ENCODE results near the gene SH3BP5.

Gene SH3BP5

DNA sequence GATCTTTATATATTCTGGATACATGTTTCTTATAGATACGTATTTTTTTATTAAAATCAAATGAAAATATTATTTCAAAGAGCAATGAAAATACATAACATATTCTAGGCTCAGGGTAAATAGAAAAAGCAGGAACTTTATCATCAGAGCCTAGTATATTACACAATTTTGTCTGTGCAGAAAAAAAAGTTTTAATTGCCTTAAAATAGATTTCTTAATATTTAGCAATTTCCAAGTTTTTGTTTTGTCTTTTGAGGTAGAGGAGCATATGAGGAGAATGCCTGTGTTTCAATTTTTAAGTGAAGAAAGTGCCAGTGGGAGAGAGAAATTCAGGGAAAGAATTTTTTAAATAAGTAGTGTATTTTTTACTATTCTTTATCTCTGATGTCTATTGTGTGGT lies 115.9 kb downstream of the SH3BP5 start:
- TF ChIP-seq EGR1 (IDR thresholded peaks at IDR 0.05) (no peak), FOXM1 (IDR thresholded peaks at IDR 0.05; ENCODE audit: borderline replicate concordance, low read depth) (no peak), ZBTB7A (IDR thresholded peaks at IDR 0.05; ENCODE audit: low read depth) (no peak)

DNA sequence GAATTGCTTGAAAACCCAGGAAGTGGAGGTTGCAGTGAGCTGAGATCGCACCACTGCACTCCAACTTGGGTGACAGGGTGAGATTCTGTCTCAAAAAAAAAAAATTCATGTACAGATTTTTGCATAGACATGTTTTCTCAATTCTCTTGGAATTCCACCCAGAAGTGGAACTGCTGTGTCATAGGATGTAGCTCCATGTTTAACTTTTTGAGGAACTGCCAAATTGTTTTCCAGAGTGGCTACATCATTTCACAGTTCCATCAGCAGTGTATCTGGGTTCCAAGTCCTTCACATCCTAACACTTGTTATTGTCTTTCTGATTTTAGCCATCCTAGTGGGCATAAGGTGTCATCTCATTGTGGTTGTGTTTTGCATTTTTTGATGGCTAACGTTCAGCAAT lies 116.4 kb downstream of the SH3BP5 start:
- TF ChIP-seq TEAD4 (IDR thresholded peaks at IDR 0.05) (no peak), TCF12 (IDR thresholded peaks at IDR 0.05; ENCODE audit: low read depth) (no peak), CREB1 (IDR thresholded peaks at IDR 0.05; ENCODE audit: low read depth) (no peak)
- TF ChIP-seq, protein P1, sequence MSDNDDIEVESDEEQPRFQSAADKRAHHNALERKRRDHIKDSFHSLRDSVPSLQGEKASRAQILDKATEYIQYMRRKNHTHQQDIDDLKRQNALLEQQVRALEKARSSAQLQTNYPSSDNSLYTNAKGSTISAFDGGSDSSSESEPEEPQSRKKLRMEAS (IDR thresholded peaks at IDR 0.05), result no peak

DNA sequence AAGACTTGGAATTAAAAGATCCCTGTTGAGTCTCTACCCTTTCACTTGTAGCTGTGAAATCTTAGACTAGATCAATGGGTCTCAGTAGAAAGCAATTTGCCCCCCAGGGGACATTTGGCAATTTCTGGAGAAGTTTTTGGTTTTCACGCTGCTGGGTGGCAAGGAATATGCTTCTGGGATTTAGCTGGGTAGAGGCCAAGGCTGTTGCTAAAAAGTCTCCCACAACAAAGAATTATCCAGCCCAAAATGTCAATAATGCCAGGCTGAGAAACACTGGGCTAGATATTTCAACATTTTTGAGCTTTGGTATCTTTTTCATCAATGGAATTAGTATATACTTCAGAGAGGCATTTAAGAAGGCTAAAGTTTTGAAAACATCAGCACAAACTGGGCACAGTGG lies 117.6 kb downstream of the SH3BP5 start:
- TF ChIP-seq TCF12 (IDR thresholded peaks at IDR 0.05; ENCODE audit: low read depth), result no peak
- TF ChIP-seq, protein P2, sequence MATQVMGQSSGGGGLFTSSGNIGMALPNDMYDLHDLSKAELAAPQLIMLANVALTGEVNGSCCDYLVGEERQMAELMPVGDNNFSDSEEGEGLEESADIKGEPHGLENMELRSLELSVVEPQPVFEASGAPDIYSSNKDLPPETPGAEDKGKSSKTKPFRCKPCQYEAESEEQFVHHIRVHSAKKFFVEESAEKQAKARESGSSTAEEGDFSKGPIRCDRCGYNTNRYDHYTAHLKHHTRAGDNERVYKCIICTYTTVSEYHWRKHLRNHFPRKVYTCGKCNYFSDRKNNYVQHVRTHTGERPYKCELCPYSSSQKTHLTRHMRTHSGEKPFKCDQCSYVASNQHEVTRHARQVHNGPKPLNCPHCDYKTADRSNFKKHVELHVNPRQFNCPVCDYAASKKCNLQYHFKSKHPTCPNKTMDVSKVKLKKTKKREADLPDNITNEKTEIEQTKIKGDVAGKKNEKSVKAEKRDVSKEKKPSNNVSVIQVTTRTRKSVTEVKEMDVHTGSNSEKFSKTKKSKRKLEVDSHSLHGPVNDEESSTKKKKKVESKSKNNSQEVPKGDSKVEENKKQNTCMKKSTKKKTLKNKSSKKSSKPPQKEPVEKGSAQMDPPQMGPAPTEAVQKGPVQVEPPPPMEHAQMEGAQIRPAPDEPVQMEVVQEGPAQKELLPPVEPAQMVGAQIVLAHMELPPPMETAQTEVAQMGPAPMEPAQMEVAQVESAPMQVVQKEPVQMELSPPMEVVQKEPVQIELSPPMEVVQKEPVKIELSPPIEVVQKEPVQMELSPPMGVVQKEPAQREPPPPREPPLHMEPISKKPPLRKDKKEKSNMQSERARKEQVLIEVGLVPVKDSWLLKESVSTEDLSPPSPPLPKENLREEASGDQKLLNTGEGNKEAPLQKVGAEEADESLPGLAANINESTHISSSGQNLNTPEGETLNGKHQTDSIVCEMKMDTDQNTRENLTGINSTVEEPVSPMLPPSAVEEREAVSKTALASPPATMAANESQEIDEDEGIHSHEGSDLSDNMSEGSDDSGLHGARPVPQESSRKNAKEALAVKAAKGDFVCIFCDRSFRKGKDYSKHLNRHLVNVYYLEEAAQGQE (IDR thresholded peaks at IDR 0.05; ENCODE audit: low read depth), result no peak

DNA sequence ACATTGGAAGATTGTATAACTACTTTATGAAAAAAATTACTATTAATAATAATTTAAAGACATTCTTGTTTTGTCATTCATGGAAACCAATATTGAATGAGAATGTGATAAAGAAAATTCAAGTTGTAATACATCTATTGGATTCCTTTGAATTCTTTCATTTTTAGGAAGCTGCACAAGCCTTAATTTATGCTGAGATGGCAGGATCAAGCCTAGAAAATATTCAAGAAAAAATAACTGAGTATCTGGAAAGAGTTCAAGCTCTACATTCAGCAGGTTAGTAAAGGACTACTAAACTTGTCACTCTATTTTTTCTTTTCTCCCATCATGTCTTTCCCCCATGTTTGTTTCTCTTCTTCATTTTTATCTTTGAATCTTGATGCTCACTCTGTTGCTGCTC lies 120.4 kb downstream of the SH3BP5 start:
- no peak for TF ChIP-seq TEAD4 (IDR thresholded peaks at IDR 0.05)
- no peak for TF ChIP-seq RAD21 (IDR thresholded peaks at IDR 0.05; ENCODE audit: low read depth)
- TF ChIP-seq TAF1 (IDR thresholded peaks at IDR 0.05; ENCODE audit: low read depth), result no peak
- no peak for TF ChIP-seq ZBTB7A (IDR thresholded peaks at IDR 0.05; ENCODE audit: low read depth)
- no peak for TF ChIP-seq CEBPB (IDR thresholded peaks at IDR 0.05)
- no peak for TF ChIP-seq NFIC (IDR thresholded peaks at IDR 0.05)
- TF ChIP-seq, protein P2 (IDR thresholded peaks at IDR 0.05; ENCODE audit: low read depth), result no peak
- TF ChIP-seq, protein P1 (IDR thresholded peaks at IDR 0.05), result no peak
- TF ChIP-seq TCF12 (IDR thresholded peaks at IDR 0.05; ENCODE audit: low read depth), result no peak
- no peak for TF ChIP-seq FOXM1 (IDR thresholded peaks at IDR 0.05; ENCODE audit: borderline replicate concordance, low read depth)
- TF ChIP-seq CREB1 (IDR thresholded peaks at IDR 0.05; ENCODE audit: low read depth), result no peak
- no peak for TF ChIP-seq EGR1 (IDR thresholded peaks at IDR 0.05)
- TF ChIP-seq EP300 (IDR thresholded peaks at IDR 0.05; ENCODE audit: borderline replicate concordance), result no peak
- TF ChIP-seq YY1 (IDR thresholded peaks at IDR 0.05; ENCODE audit: low read depth), result no peak
- TF ChIP-seq, protein P3, sequence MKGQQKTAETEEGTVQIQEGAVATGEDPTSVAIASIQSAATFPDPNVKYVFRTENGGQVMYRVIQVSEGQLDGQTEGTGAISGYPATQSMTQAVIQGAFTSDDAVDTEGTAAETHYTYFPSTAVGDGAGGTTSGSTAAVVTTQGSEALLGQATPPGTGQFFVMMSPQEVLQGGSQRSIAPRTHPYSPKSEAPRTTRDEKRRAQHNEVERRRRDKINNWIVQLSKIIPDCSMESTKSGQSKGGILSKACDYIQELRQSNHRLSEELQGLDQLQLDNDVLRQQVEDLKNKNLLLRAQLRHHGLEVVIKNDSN (IDR thresholded peaks at IDR 0.05), result no peak

DNA sequence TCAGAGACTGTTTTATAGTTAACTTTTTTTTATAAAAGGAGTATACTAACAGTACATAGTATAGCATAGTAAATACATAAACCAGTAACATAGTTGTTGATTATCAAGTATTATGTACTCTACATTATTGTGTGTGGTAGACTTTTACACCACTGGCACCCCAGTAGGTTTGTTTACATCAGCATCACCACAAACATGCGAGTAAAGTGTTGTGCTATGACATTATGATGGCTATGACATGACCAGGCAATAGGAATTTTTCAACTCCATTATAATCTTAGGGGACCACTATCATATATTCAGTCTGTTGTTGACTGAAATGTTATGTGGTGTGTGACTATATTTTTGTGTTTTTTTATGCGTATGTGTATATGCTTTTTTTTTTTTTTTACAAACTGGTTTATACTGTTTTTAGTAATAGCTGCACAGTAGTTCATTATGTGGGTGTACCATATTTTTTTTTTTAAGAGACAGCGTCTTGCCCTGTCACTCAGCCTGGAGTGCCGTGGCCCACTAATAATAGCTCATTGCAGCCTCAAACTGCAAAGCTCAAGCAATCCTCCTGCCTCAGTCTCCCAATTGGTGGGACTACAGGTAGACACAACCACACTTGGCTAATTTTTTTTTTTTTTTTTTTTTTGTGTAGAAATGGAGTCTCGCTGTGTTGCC lies 124.4 kb downstream of the SH3BP5 start:
- TF ChIP-seq CEBPB (IDR thresholded peaks at IDR 0.05) (no peak), EP300 (IDR thresholded peaks at IDR 0.05; ENCODE audit: borderline replicate concordance) (no peak), YY1 (IDR thresholded peaks at IDR 0.05; ENCODE audit: low read depth) (no peak), TAF1 (IDR thresholded peaks at IDR 0.05; ENCODE audit: low read depth) (no peak), NFIC (IDR thresholded peaks at IDR 0.05) (no peak), EGR1 (IDR thresholded peaks at IDR 0.05) (no peak), RAD21 (IDR thresholded peaks at IDR 0.05; ENCODE audit: low read depth) (no peak), CREB1 (IDR thresholded peaks at IDR 0.05; ENCODE audit: low read depth) (no peak), TCF12 (IDR thresholded peaks at IDR 0.05; ENCODE audit: low read depth) (no peak), TEAD4 (IDR thresholded peaks at IDR 0.05) (no peak), FOXM1 (IDR thresholded peaks at IDR 0.05; ENCODE audit: borderline replicate concordance, low read depth) (no peak), ZBTB7A (IDR thresholded peaks at IDR 0.05; ENCODE audit: low read depth) (no peak)
- TF ChIP-seq, protein P3 (IDR thresholded peaks at IDR 0.05), result no peak
- TF ChIP-seq, protein P1 (IDR thresholded peaks at IDR 0.05), result no peak
- TF ChIP-seq, protein P2 (IDR thresholded peaks at IDR 0.05; ENCODE audit: low read depth), result no peak

Measured in Ishikawa (cell line).